GM13977 (cell line): ENCODE measurements around the gene PDIA5.

ENCODE experiments used
- DNase-seq: peaks from one replicate; pipeline ENCODE4 v3.0.0; 2012; ENCODE audit warnings: low spot score
- CTCF ChIP-seq: IDR thresholded peaks from 2 replicates; pipeline ENCODE4 v1.5.1; 2012; ENCODE audit warnings: mild to moderate bottlenecking, control low read depth; ENCODE audit not compliant: insufficient read depth; ENCODE audit errors: extremely low read depth, missing control alignments
- in situ Hi-C: fragments of 300-500 bp; cut with MboI; formaldehyde crosslinking; loops from one replicate; pipeline ENCODE4 v1.12.0; 2022; ENCODE audit warnings: low sequenced_read_pairs, low pct_unique_long_range_greater_than_20kb, mixed read lengths, inconsistent platforms; ENCODE audit not compliant: unreplicated experiment

The PDIA5 gene

GRCh38 chr3:123093696-123094095 is 26.9 kb downstream of the PDIA5 start:
- in situ Hi-C loops: no loop called here
- no peak for DNase-seq
- no peak for TF ChIP-seq CTCF

GRCh38 chr3:123094516-123095313 is 27.9 kb downstream of the PDIA5 start:
- TF ChIP-seq CTCF: no peak
- in situ Hi-C loops: no loop called here
- no peak for DNase-seq

GRCh38 chr3:123096126-123096525 is 29.3 kb downstream of the PDIA5 start:
- DNase-seq: no peak
- in situ Hi-C loops: no loop called here
- TF ChIP-seq CTCF: no peak

- DNase-seq: no peak
- in situ Hi-C loops: no loop called here
- no peak for TF ChIP-seq CTCF
Measured at GRCh38 chr3:123096731-123097130, 29.9 kb downstream of the PDIA5 start.

- TF ChIP-seq CTCF: no peak
- DNase-seq: no peak
- in situ Hi-C loops: no loop called here
Measured at GRCh38 chr3:123098426-123099330, 31.9 kb downstream of the PDIA5 start.

GRCh38 chr3:123099331-123100192 is 32.7 kb downstream of the PDIA5 start:
- in situ Hi-C loops: no loop called here
- no peak for DNase-seq

More at GRCh38 chr3:123099331-123100192, 32.7 kb downstream of the PDIA5 start:
- TF ChIP-seq CTCF: no peak
